ENCODE measurements around the gene AGER. TPM values are rescaled to one million over a fixed set of nuclear protein-coding genes. Genes with fewer than 3 reads are reported as not detected.
"Not testable (repeated sequence)": the region's sequence is repeated elsewhere in the genome, so short reads cannot be mapped to it uniquely, and the experiment has no call there.

AGER gene
- total and polyA plus RNA-seq, 4 donors = 0.79 to 22.1 (median 10.8) TPM

- DNase-seq (ENCODE audit: low read depth in 4 of 6, low spot score in 6 of 6); H3K36me3 ChIP-seq (ENCODE audit: control insufficient read depth, insufficient read depth, low read length); H3K27ac ChIP-seq (ENCODE audit: low read depth, low read length); H3K4me3 ChIP-seq (ENCODE audit: low read depth, low read length); H3K9me3 ChIP-seq (ENCODE audit: control insufficient read depth, insufficient read depth, low read length); H3K27me3 ChIP-seq (ENCODE audit: control insufficient read depth, insufficient read depth, low read length): not testable (repeated sequence)
- peaks cover 68% of the 10 kb centered on the region for H3K4me1 ChIP-seq (ENCODE audit: control insufficient read depth, insufficient read depth, low read length)
- 93% methylated on average over 2 of the region's 13 CpGs for WGBS (ENCODE audit: insufficient coverage)
These were observed 9.0 kb upstream of the AGER start for GRCh38 chr6:32193096-32193495.

- peak within 1 kb of the TSS; percentile 52 for H3K27ac ChIP-seq (ENCODE audit: low read depth, low read length)
- WGBS (ENCODE audit: insufficient coverage) = 83% methylated on average over 1 of the region's 5 CpGs
- H3K4me3 ChIP-seq (ENCODE audit: low read depth, low read length) = no peak within 1 kb of the TSS
These were observed 8.6 kb upstream of the AGER start, which contains the start of gene GPSM3 for GRCh38 chr6:32192608-32193039. GPSM3 (minus strand) TSS chr6:32192643; CDS start chr6:32192513, 130 bp downstream.

GRCh38 chr6:32191696-32192607, 7.9 kb upstream of the AGER start:
- Histone ChIP-seq H3K27me3 (ENCODE audit: control insufficient read depth, insufficient read depth, low read length) (no peaks in the 10 kb centered on the region), H3K9me3 (ENCODE audit: control insufficient read depth, insufficient read depth, low read length) (no peaks in the 10 kb centered on the region), H3K4me1 (ENCODE audit: control insufficient read depth, insufficient read depth, low read length) (peaks cover 65% of the 10 kb centered on the region), H3K36me3 (ENCODE audit: control insufficient read depth, insufficient read depth, low read length) (peaks cover 18% of the 10 kb centered on the region), H3K27ac (ENCODE audit: low read depth, low read length) (peak overlapping the region; percentile 52), H3K4me3 (ENCODE audit: low read depth, low read length) (no peak overlapping the region)
- no peak for DNase-seq (ENCODE audit: low read depth in 4 of 6, low spot score in 6 of 6)
- 86% methylated on average over 13 of the region's 15 CpGs for WGBS (ENCODE audit: insufficient coverage)

More at GRCh38 chr6:32192608-32193039, 8.6 kb upstream of the AGER start, which contains the start of gene GPSM3:
- no peak for DNase-seq (ENCODE audit: low read depth in 4 of 6, low spot score in 6 of 6)
- peaks cover 11% of the 10 kb centered on the region for H3K36me3 ChIP-seq (ENCODE audit: control insufficient read depth, insufficient read depth, low read length)
- H3K27me3 ChIP-seq (ENCODE audit: control insufficient read depth, insufficient read depth, low read length) = no peaks in the 10 kb centered on the region
- peaks cover 71% of the 10 kb centered on the region for H3K4me1 ChIP-seq (ENCODE audit: control insufficient read depth, insufficient read depth, low read length)
- no peaks in the 10 kb centered on the region for H3K9me3 ChIP-seq (ENCODE audit: control insufficient read depth, insufficient read depth, low read length)

- Histone ChIP-seq H3K36me3 (ENCODE audit: control insufficient read depth, insufficient read depth, low read length) (peaks cover 26% of the 10 kb centered on the region), H3K27me3 (ENCODE audit: control insufficient read depth, insufficient read depth, low read length) (no peaks in the 10 kb centered on the region), H3K4me3 (ENCODE audit: low read depth, low read length) (no peak overlapping the region), H3K4me1 (ENCODE audit: control insufficient read depth, insufficient read depth, low read length) (peaks cover 62% of the 10 kb centered on the region), H3K27ac (ENCODE audit: low read depth, low read length) (peak overlapping the region; percentile 94), H3K9me3 (ENCODE audit: control insufficient read depth, insufficient read depth, low read length) (no peaks in the 10 kb centered on the region)
- DNase-seq (ENCODE audit: low read depth in 4 of 6, low spot score in 6 of 6) = no peak
- WGBS (ENCODE audit: insufficient coverage) = 82% methylated on average over 5 of the region's 8 CpGs
These were observed 7.0 kb upstream of the AGER start for GRCh38 chr6:32190911-32191677.

GRCh38 chr6:32190054-32190851, 6.2 kb upstream of the AGER start, which contains the start of gene PBX2:
PBX2 (minus strand) TSS chr6:32190202; CDS start chr6:32189915, 287 bp downstream.
- H3K4me1 ChIP-seq (ENCODE audit: control insufficient read depth, insufficient read depth, low read length) = peaks cover 59% of the 10 kb centered on the region
- H3K9me3 ChIP-seq (ENCODE audit: control insufficient read depth, insufficient read depth, low read length) = no peaks in the 10 kb centered on the region
- peak within 1 kb of the TSS; percentile 94 for H3K27ac ChIP-seq (ENCODE audit: low read depth, low read length)
- DNase-seq (ENCODE audit: low read depth in 4 of 6, low spot score in 6 of 6) = peak in 5 of 6 donors; percentile 78 to 98 (median 86)
- peaks cover 28% of the 10 kb centered on the region for H3K36me3 ChIP-seq (ENCODE audit: control insufficient read depth, insufficient read depth, low read length)
- H3K27me3 ChIP-seq (ENCODE audit: control insufficient read depth, insufficient read depth, low read length) = no peaks in the 10 kb centered on the region
- WGBS (ENCODE audit: insufficient coverage) = 0% methylated on average over 9 of the region's 23 CpGs
- H3K4me3 ChIP-seq (ENCODE audit: low read depth, low read length) = peak within 1 kb of the TSS; percentile 77

- H3K36me3 ChIP-seq (ENCODE audit: control insufficient read depth, insufficient read depth, low read length) = peaks cover 28% of the 10 kb centered on the region
- no peaks in the 10 kb centered on the region for H3K9me3 ChIP-seq (ENCODE audit: control insufficient read depth, insufficient read depth, low read length)
- WGBS (ENCODE audit: insufficient coverage) = 0% methylated on average over 8 of the region's 23 CpGs
- H3K27ac ChIP-seq (ENCODE audit: low read depth, low read length) = peak overlapping the region; percentile 87
- peaks cover 53% of the 10 kb centered on the region for H3K4me1 ChIP-seq (ENCODE audit: control insufficient read depth, insufficient read depth, low read length)
- DNase-seq (ENCODE audit: low read depth in 4 of 6, low spot score in 6 of 6) = no peak
- peak overlapping the region; percentile 77 for H3K4me3 ChIP-seq (ENCODE audit: low read depth, low read length)
- no peaks in the 10 kb centered on the region for H3K27me3 ChIP-seq (ENCODE audit: control insufficient read depth, insufficient read depth, low read length)
These were observed 5.6 kb upstream of the AGER start for GRCh38 chr6:32189742-32190053.

GRCh38 chr6:32189069-32189741, 5.2 kb upstream of the AGER start:
- Histone ChIP-seq H3K27ac (ENCODE audit: low read depth, low read length) (peak overlapping the region; percentile 87), H3K9me3 (ENCODE audit: control insufficient read depth, insufficient read depth, low read length) (no peaks in the 10 kb centered on the region), H3K36me3 (ENCODE audit: control insufficient read depth, insufficient read depth, low read length) (peaks cover 30% of the 10 kb centered on the region), H3K4me1 (ENCODE audit: control insufficient read depth, insufficient read depth, low read length) (peaks cover 49% of the 10 kb centered on the region), H3K27me3 (ENCODE audit: control insufficient read depth, insufficient read depth, low read length) (no peaks in the 10 kb centered on the region), H3K4me3 (ENCODE audit: low read depth, low read length) (peak overlapping the region; percentile 77)
- under 1% methylated on average over 10 of the region's 10 CpGs for WGBS (ENCODE audit: insufficient coverage)
- DNase-seq (ENCODE audit: low read depth in 4 of 6, low spot score in 6 of 6) = peak in 2 of 6 donors; percentile 25 to 26

- H3K4me1 ChIP-seq (ENCODE audit: control insufficient read depth, insufficient read depth, low read length) = peaks cover 49% of the 10 kb centered on the region
- H3K27me3 ChIP-seq (ENCODE audit: control insufficient read depth, insufficient read depth, low read length) = no peaks in the 10 kb centered on the region
- H3K27ac ChIP-seq (ENCODE audit: low read depth, low read length) = peak overlapping the region; percentile 87
- WGBS (ENCODE audit: insufficient coverage) = 13% methylated on average over 8 of the region's 13 CpGs
- H3K36me3 ChIP-seq (ENCODE audit: control insufficient read depth, insufficient read depth, low read length) = peaks cover 37% of the 10 kb centered on the region
- H3K4me3 ChIP-seq (ENCODE audit: low read depth, low read length) = peak overlapping the region; percentile 77
- peak in 1 of 6 donors; percentile 20 for DNase-seq (ENCODE audit: low read depth in 4 of 6, low spot score in 6 of 6)
- no peaks in the 10 kb centered on the region for H3K9me3 ChIP-seq (ENCODE audit: control insufficient read depth, insufficient read depth, low read length)
These were observed 4.5 kb upstream of the AGER start for GRCh38 chr6:32188381-32189068.
